Body of pancreas (tissue), 4 donors: ENCODE data around the gene PALM3.

ENCODE experiments used
- POLR2A ChIP-seq, 3 donors: fragments of 450-650 bp; IDR thresholded peaks; one replicate each; pipeline ENCODE4 v1.6.1; 2016; ENCODE audit warnings: antibody characterized with exemption in 3 of 3, mild to moderate bottlenecking in 2 of 3
- TF ChIP-seq, protein P1 (sequence below), 7 experiments: fragments of 450-650 bp in 4 of 7; fragments of 200-600 bp in 3 of 7; sonication (generic) in 3 of 7; IDR thresholded peaks; one replicate each; pipeline ENCODE4 v1.5.1; 2016 to 2019; ENCODE audit warnings: antibody characterized with exemption in 7 of 7

DNA sequence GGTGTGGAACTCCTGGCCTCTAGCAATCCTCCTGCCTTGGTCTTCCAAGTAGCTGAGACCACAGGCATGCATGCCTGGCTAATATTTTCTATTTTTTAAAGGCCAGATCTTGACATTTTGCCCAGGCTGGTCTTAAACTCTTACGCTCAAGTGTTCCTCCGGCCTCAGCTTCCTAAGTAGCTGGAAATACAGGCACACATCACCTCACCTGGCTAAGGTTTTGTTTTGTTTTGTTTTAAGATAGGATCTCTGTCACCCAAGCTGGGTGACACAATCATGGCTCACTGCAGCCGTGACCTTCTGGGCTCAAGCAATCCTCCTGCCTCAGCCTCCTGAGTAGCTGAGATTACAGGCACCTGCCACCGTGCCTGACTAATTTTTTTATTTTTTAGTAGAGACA lies 39.4 kb downstream of the PALM3 start:
- TF ChIP-seq, protein P1, sequence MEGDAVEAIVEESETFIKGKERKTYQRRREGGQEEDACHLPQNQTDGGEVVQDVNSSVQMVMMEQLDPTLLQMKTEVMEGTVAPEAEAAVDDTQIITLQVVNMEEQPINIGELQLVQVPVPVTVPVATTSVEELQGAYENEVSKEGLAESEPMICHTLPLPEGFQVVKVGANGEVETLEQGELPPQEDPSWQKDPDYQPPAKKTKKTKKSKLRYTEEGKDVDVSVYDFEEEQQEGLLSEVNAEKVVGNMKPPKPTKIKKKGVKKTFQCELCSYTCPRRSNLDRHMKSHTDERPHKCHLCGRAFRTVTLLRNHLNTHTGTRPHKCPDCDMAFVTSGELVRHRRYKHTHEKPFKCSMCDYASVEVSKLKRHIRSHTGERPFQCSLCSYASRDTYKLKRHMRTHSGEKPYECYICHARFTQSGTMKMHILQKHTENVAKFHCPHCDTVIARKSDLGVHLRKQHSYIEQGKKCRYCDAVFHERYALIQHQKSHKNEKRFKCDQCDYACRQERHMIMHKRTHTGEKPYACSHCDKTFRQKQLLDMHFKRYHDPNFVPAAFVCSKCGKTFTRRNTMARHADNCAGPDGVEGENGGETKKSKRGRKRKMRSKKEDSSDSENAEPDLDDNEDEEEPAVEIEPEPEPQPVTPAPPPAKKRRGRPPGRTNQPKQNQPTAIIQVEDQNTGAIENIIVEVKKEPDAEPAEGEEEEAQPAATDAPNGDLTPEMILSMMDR (IDR thresholded peaks at IDR 0.05), result no peak
- TF ChIP-seq POLR2A (IDR thresholded peaks at IDR 0.05), result no peak
